Right lung (tissue), 5 donors: ENCODE data around the gene PPM1H. TPM values are rescaled to one million over a fixed set of nuclear protein-coding genes. Genes with fewer than 3 reads are reported as not detected.
"Not testable (repeated sequence)": the region's sequence is repeated elsewhere in the genome, so short reads cannot be mapped to it uniquely, and the experiment has no call there.

ENCODE experiments used
- DNase-seq, 2 donors: peaks; one replicate each; pipeline ENCODE4 v3.0.0-alpha.2; 2013
- polyA plus RNA-seq, 5 donors: library from polyadenylated mRNA; unstranded; fragments of 120-200 nt; gene quantifications; one replicate each; pipeline versions ENCODE4 v1.2.1 to v1.2.3, GENCODE V29; 2013; ENCODE audit warnings: inconsistent platforms in 1 of 5, low replicate concordance in 1 of 5; ENCODE audit not compliant: insufficient read length in 5 of 5, insufficient read depth in 1 of 5

Gene PPM1H
- polyA plus RNA-seq, 5 donors = 5.3 to 13.0 (median 8.5) TPM

DNA sequence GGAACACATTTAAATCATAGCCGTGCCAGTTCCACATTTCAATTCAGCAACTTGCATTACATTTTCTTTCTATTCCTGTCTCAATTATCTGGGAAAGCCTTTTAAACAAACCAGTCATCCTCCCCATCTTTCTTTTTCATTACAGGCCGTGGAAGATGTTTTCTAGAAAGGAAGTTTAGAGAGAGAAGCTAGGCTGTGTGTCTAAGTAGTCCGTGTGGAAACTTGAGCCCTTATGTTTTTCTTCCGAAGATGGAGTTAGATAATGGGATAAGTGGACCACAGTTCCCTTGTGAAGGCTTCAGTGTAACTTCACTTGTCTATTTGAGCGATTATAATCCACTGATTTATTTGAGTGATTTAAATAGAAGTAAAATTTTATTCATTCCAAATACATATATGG lies 12.4 kb upstream of the PPM1H start:
- no peak for DNase-seq

DNA sequence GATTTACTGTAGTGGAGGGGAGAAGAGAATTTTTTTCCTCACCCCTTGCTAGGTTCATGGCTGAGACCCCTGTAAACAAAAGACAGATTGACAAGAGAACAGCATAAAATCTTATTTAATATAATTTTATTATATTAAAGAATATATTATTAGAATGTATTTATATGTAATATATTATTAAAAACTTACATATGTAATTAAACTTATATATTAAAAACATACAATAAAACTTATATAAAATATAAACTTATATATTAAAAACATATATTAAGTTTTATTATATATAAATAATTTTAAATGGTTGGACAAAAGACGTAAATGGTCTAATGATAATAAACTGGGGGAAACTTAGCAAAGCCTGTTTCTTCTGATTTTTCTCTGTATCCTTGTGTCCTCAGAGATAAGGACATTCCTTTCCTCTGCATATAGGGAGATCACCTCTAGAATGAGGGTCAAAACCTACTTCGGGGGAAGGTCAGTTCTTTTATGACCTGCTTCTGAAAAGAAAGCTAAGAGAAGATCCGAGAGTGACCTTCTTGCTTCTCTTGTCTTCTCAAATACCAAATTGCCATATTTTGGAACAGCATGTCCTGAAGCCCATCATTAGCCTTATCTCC lies 8.9 kb upstream of the PPM1H start:
- no peak for DNase-seq

DNA sequence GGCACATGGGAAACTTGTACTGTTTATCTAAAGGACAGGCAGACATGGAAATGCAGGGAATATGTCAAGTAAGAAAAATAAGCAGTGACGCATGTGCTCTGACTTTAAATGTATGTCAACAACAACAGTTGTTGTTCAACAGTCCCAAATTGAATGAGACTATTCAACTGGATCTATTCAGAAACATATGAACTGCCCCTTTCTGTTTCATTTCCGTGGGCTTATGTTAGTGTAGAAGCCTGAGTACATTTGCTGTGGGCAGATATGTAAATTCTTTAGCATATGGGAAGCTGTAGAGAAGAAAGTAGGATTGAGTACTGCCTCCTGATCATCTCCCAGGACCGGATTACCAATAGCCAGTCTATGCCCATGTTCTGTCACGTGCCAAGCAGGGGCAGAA lies 7.4 kb upstream of the PPM1H start:
- DNase-seq = not testable (repeated sequence)

DNA sequence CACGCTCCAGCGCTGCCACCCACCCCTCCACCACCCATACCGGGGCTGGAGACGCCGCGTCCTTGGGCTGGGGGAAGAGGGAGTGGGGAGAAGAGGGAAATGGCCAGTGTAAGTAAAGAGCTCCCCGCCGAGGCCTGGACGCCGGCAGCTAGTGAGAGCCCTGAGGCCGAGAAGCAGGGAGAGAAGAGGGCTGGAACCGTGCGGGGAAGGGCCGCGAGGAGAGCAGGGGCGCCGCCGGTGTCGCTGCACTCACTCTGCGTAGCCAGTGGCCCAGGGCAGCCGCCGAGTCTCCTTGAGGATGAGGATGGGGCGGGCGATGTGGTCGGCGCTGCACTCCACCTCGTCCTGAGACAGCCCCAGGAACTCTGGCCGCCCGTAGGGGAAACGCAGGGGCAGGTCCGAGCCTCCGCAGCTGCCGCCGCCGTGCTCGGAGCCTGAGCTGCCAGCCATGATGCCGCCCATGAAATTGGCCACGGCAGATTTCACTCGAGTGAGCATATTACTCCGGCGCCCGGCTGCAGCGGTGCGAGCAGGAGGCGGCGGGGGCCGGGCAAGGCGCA lies 631 bp downstream of the PPM1H start:
- DNase-seq = peak in 1 of 2 donors; percentile 13

DNA sequence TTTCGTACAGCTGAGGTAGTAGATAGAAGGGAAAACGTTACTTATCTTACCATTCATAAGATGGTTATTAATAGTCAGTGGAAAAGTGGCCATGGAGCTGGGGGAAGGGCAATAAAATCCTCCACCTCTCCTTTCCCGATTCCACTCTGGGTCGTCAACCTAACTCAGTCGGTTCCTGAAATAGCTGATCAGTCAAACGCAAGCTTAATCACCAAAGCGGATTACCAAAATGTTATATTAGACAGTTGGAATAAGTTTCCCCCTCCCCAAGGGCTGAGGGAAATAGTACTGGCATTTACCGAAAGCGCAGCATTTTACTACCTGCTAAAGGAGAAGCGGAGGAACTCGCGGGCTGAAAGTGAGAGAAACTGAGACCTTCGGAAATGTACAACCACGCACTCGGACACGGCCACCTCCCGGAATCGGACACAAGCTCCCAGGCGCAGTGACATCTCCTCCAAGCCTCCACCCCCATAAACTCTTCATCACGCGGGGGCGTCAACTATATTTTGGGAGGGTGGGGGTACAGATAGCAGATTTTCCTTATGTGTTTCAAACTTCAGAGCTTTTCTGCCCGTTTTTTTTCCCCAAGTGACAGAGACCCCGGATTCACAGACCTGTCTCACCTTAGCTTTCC lies 1.2 kb downstream of the PPM1H start:
- no peak for DNase-seq

DNA sequence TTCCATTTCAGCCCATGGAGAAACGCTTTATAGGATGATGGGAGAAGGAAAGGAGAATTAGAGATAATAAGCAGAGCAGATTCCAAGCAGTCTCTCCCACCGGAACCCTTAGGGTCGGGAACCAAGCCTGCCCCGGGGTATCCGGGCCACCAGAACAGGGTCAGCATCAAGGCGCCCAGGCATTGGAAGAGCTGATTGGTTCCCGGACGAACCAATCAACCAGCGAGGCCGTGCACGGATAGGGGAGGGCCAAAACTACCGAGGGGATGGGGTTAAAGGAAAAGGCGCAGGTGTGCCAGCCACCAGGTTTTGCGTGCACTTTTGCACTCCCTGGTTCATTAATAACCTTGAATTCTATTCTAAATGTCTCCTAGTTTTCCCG lies 1.7 kb downstream of the PPM1H start:
- no peak for DNase-seq

DNA sequence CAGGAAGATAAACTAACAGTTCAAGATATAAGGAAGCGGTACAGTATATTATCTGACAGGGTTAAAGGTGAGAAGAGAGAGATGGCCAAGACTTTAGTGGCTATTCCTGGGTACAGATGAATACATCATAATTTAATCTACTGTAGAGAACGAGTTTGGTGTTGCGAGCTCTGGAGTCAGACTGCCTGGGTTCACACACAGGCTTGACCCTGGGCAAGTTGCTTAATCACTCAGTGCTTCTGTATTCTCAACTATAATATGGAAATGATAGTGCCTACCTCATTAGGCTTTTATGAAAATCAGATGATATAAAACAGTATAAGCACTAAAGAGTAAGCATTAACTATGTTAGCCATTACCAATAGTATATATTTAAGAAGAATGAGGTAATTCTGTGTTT lies 3.5 kb downstream of the PPM1H start:
- DNase-seq = no peak

DNA sequence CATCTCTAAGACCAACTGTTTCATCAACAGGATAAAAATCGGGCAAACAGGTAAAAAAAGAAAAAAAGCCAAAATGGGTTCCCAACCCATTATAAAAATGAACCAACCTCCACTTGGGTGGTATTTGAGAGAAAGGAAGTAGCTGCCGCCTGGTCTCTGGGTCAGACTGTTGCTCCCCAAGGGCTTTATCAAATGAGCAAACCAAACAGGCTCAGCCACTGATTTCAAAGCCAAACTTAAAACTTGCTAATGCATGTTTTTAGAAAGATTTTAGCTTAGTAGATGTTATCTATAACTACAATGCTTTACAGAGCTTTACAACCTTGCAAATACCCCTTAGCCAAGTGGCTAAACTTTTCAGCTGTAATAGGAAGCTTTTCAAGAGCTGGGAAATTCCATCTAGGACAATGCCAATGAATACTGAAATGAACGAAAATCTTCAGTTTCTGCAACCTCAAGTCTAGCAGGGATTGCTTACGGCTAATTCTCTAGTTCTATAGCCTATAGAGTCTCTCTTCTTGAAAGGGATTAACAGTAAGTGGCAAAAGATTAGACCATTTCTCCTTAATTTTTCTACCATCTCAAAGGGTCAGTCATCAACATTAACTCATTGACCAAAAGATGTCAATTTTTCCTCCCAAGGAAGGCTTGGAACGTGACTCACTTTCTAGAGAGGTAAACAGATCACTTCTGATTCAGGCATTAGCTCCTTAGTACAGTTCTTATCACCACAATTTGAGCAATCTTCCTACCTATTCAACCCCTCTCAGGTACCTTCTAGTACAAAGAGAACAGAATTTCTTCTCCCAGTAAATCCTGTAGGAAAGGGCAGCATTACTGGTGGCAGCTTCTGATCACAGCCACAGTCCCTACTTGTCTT lies 4.2 kb downstream of the PPM1H start:
- no peak for DNase-seq

DNA sequence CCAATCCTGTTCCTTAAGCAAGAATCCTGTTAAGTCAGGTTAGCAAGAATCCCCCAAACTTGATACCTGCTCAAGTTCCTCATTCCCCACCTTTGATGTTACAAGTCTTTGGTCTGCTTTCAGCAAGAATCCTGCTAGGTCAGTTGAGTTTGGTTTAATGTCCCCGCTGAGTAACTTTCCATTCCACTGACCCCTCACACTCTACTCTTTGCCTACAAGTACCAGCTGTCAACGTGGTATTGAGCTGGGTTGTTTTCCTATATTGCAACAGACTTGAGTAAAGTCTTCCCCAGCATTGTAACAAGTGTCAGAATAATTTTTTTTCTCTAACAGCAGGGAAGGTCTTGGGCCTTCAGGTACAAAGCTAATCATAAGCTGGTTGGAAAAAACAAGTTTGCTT lies 6.3 kb downstream of the PPM1H start:
- no peak for DNase-seq

DNA sequence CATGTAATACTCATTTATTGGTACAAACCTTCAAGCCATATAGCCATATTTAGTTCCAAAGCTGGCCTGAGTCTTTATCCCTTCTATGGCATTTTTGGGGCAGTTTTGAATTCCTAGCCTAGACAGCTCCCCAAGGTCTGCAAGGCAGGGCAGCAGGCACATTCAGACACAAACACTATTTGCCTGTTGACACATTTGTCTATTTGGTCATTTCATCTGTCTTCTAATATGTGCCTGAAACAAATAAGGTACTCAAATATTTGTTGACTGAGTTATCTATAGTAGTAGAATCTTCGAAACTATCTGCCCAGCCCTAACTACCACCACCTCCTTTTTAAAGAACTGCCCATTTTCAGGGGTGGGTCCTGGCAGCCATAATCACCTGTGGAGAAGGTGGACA lies 9.3 kb downstream of the PPM1H start:
- DNase-seq = no peak

DNA sequence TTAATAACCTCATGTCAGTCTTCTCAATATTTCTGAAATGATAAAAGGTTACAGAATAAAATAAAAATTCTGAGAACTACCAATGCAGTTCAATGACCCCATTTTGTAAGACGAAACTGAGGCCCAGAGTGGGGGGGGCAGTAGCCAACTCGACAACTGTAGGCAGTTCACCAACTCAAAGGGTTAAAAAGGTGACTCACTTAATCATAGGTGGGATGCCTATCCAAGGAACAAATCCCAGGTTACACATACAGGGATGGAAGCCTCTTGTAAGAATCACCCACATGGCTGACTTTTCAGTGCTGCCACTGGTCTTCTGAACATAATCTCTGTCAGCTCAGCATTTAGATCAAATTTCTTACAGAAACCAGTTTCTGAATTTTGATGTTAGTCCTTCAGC lies 10.9 kb downstream of the PPM1H start:
- no peak for DNase-seq

DNA sequence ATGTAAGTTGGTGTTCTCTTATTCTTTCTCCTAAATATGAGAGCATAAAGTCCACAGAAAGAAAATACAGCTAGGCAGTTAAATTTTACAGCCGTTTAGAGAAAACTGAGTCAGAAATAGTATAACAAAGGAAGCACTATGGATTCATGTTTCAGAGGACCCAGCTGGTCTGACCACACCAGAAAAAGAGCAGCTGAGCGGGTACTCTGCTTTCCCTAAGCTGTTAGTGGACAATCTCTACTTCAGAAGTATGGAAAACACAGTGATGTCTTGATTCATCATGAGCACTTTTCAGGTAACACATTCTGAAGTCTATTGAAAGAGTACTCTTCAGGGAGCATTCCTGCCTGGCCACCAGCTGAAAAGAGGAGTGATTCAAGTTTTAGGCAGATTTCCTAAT lies 12.4 kb downstream of the PPM1H start:
- DNase-seq = no peak

DNA sequence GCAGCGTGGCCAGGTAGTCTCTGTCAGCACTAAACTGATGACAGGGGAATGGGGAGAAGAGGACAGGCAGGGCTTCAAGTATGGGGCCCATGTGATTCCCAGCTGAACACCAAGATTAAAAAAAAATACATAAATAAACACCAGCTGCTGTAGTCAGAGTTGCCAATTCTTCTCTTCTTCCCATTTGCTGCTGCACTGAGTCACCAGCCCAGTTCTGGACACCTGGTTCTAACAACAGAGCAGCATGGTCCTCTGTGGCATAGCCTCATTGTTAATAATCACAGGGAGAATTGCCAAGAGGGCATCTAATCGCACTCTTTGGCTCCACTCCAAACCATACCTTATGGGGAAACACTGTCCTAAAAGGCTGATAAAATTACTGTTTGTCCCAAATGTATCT lies 15.1 kb downstream of the PPM1H start:
- no peak for DNase-seq

DNA sequence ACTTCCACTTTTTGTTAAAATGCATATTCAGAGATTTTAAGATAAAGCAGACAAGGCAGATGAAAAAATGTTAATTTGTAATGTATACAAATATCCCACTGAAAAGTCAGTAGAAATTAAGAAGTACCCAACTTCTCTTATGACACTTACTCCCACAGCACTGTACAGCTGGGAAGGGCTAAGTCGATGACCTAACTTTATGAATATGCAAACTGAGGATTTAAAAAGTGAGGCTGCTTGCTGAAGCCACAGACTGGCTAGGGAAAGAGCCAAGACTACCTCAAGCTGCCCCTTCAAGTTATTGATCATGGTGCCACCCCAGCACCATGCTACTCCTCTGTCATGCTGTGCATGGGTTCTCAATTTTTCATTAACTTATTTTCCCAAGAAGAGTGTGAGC lies 17.0 kb downstream of the PPM1H start:
- no peak for DNase-seq

DNA sequence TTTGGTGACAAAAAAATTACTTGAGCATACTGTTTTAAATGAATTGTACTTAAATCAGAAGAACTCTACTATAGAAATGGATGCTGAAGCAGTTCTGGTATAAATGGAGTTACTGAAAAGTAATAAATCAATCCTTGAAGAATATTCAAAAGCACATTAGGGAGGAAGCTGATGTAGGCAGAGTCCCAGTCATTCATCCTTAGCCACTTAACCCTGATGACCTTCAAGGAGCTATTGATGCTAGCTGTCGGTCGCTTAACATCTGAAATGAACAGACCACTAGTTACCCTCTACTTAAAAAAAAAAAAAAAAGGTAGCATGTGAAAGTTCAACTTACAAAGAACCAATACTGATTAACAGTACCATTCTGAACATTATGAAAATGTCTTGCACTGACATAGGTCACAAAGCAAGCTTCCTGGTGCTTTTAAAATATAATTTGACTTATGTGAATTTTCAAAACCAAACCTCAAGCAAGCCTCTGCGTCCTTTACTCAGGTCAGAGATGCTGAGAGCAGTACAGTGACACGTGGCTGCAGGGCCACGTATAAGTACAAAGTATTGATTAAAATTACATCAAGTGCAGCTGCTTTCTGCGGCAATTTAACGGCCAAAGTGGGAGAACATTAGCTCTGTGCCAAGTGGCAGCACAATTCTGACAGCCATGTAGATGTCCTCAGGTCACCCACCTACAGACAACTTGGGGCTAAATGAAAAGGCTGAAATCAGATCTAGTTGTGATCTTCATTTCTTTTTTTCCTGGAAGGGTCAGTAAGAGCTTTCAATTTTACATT lies 18.1 kb downstream of the PPM1H start:
- no peak for DNase-seq

DNA sequence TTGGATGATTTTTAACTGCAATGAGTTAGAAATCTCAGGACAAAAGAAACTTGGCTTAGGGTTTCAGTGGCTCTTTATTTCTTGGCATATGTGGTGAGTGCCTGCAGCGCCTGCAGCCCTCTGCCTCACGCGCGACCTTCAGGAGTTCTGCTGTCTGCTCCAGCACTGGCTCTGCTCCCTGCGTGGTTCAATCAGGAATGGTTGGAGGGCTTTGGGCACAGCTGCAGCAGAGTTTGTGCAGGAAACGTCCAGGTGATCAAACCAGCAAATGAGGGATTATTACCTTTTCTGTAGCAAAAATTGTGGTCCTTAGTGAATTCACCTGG lies 19.8 kb downstream of the PPM1H start:
- no peak for DNase-seq

DNA sequence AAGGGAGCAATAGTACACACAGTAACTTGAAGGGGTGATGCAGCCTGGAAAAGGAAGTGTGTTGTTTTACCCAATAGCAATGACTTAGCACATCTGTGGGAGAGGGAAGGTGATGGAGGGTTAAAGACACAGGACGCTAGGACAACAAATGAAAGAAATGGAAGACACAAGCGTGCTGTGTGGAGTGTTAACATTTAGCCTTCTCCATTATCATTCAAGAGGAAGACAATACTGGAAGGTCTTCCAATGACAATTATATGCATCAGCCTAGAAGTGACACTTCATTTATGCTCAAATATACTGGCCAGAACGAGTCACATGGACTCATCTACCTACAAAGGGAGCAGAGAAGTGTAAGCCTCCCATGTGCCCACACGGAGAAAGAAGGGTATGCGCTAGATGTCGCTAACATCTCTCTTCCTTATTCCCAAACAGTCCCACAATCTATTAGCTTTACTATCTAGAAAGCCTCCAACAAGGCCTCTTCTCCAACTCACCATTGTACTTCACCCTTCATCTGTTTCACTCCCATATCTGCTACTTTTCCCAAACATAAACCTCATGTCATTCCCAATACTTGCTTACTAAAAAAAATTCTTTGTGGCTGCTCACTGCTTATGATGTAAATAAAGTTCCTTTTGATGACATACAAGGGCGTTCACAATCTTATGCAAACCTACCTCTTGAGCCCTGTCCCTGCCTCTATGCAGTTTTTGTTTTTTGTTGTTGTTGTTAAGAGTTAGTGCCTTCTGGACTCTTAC lies 20.3 kb downstream of the PPM1H start:
- DNase-seq = no peak

DNA sequence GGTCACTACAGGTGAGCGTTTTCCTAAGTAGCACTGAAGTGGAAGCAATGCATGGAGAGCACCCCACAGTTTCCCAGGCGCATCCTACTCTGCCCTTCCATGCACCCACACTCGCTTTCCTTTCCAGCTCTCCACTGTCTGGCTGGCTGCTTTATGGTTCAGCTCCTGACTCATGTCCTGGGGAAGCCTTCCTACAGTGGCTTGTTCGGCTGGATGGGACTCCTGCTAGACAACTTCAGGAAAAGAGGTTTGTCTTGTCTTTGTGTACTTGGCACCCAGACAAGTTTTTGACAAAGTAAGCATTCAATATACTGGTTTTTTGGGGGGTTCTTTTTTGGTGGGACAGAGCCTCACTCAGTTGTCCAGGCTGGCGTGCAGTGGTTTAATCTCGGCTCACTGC lies 21.6 kb downstream of the PPM1H start:
- DNase-seq = no peak

DNA sequence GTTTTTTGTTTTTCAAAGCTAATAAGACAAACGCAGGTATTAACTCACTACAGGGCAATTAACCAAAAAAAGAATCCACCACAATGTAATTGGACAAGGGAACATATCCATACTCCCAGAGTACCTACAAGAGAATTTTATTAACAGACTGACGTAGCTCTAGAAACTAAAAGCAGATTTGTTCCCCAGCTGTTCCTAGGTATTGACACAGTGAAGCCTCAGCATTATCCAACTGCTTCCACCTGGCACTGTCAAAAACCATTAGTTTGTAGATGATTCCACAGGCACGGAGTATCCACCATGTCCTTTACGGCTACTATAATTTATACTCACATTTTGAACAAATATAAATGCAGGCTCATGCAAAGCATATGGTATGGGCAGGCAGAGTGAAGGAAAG lies 22.3 kb downstream of the PPM1H start:
- no peak for DNase-seq

DNA sequence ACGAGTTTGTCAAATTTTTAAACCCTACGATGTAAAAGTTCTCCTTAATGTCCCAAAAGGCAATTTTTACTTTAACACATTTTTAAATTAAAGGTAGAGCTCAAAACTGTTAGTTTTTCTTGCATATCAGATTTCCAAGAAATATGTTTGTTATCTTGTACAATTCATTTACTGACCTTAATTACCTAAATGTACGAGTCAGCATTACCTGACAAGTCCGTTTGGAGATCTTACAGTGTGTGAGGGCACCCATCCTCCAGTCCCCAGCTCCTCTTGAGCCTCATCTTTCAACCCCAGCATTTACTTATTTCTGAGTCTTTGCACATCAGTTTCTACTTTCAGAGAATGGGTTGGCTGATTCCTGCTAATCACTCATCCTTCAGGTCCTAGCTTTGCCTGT lies 23.7 kb downstream of the PPM1H start:
- no peak for DNase-seq

DNA sequence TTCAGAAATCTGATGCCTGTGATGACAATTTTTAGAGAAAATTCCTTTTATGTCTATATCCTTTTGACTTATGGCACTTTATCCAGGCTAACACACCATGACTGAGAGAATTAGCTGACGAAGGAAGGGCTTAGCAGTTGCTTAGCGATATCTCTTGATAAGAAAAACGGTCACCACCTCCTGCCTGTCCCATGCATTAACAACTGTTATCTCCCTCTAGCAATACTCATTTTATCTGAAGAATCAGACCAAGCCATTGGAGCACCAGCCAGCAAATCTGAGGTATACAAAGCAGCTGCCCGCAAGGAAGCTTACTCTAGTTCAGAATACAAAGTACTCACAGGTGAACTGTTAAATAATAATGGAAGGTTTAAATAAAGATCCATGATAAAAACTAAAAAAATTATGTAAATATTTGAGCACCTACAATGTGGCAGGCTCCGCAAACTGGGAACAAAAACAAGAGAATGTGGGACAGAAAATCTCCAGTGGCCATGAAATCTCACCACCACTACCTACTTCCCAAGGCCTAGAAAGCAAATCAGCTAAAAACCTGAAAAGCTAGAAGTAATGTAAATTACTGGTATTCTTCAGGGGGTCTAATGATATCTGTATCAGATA lies 24.3 kb downstream of the PPM1H start:
- DNase-seq = no peak
